Stimulated activated CD8-positive, alpha-beta memory T cell treated with anti-CD3 and anti-CD28 coated beads, Interleukin-2, amount 100 ng/mL, for 1 hour (primary cell): ENCODE measurements around the gene GKN1.

Experiments used
- DNase-seq, 2 donors: peaks; one replicate each; pipeline ENCODE4 v3.0.0-alpha.2; 2020; ENCODE audit warnings: low read depth in 2 of 2

Gene GKN1

GRCh38 chr2:69007603-69008002, 33.2 kb downstream of the GKN1 start:
- DNase-seq, result no peak

- no peak for DNase-seq
Measured at GRCh38 chr2:69010437-69011194, 36.2 kb downstream of the GKN1 start.

- DNase-seq, result no peak
Measured at GRCh38 chr2:69011611-69012157, 37.2 kb downstream of the GKN1 start.

- peak in 1 of 2 donors; percentile 27 for DNase-seq
Measured at GRCh38 chr2:69012310-69013141, 38.1 kb downstream of the GKN1 start.

- peak in 1 of 2 donors; percentile 7 for DNase-seq
Measured at GRCh38 chr2:69013142-69013839, 38.9 kb downstream of the GKN1 start, which contains the start of gene ANTXR1. ANTXR1 (plus strand) TSS chr2:69013179; CDS start chr2:69013500, 321 bp downstream.

GRCh38 chr2:69013840-69014821, 39.7 kb downstream of the GKN1 start:
- DNase-seq, result no peak

GRCh38 chr2:69017080-69017479, 42.6 kb downstream of the GKN1 start:
- DNase-seq, result no peak

- DNase-seq, result no peak
Measured at GRCh38 chr2:69017835-69018234, 43.4 kb downstream of the GKN1 start.

GRCh38 chr2:69018678-69019095, 44.3 kb downstream of the GKN1 start:
- DNase-seq, result no peak

GRCh38 chr2:69020496-69021426, 46.3 kb downstream of the GKN1 start:
- DNase-seq, result no peak

- DNase-seq, result no peak
Measured at GRCh38 chr2:69021727-69022126, 47.3 kb downstream of the GKN1 start.

GRCh38 chr2:69022548-69022947, 48.1 kb downstream of the GKN1 start:
- DNase-seq, result no peak

GRCh38 chr2:69023236-69023635, 48.8 kb downstream of the GKN1 start:
- no peak for DNase-seq

GRCh38 chr2:69026026-69026425, 51.6 kb downstream of the GKN1 start:
- DNase-seq, result no peak

- DNase-seq, result no peak
Measured at GRCh38 chr2:69026691-69027459, 52.4 kb downstream of the GKN1 start.
